Measurements from ENCODE around the gene ZSWIM6.
"Not testable (repeated sequence)": the region's sequence is repeated elsewhere in the genome, so short reads cannot be mapped to it uniquely, and the experiment has no call there.

The ZSWIM6 gene

DNA sequence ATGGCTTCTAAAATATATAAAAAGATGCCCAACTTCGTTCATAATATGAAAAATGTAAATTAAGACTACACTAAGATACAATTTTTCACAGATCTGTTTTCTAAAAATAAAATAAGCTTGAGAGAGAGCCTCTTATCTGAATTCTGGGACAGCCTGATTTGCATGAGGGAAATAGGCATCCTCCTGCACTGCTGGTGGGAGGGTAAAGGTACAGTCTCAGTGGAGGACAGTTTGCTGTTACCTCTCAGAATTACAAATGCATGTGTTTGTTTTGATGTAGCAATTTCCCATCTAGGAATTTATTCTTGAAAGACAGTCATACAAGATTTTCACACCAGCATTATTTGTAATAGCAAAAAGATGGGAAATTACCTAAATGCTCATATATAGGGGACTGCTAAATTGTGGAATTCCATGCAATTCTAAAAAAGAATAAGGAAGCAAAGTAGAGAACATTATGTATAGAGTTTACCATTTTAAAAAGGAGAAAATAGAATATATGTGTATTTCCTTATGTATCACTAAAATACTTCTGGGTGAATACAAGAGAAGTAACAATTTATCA is 75.7 kb downstream of the ZSWIM6 start:
- DNase-seq = no peak

DNA sequence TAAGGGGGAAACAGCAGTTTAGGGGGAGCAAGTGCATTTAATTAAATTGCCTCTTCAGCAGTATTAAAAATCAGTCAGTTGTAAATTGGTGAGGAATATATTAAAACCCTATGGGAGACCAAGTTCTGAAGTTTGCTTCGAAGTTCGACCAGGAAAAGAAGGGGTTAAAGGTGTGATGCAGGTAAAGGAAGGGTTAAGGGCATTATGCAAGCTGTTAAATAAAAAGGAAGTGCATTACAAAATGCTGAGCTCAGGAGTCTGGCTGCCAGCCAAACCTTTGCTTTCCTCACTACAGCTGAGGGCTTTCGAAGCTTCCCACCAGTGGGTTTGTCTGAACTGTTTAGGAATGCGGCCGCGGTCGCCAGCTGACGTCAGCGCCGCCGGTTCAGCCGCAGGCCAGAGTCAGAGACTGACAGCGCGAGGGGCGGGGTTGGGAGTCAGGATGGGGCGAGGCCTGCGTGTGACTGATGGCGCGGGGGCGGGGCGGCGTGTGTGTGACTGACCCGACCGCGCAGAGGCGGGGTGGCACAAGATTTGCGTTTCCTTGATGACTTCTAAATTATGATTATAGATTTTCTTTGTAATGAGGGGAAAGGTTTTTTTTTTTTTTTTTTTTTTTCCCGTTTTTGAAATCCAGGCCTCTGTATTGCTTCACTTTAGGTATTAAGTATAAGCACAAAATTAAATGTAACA is 76.6 kb downstream of the ZSWIM6 start:
- peak; percentile 76 for DNase-seq

- DNase-seq = no peak
These were observed 77.5 kb downstream of the ZSWIM6 start for GRCh38 chr5:61409568-61409967.

GRCh38 chr5:61410811-61411210 is 78.8 kb downstream of the ZSWIM6 start:
- DNase-seq = no peak

GRCh38 chr5:61412361-61412760 is 80.3 kb downstream of the ZSWIM6 start:
- no peak for DNase-seq

GRCh38 chr5:61413205-61413604 is 81.1 kb downstream of the ZSWIM6 start:
- not testable (repeated sequence) for DNase-seq

DNA sequence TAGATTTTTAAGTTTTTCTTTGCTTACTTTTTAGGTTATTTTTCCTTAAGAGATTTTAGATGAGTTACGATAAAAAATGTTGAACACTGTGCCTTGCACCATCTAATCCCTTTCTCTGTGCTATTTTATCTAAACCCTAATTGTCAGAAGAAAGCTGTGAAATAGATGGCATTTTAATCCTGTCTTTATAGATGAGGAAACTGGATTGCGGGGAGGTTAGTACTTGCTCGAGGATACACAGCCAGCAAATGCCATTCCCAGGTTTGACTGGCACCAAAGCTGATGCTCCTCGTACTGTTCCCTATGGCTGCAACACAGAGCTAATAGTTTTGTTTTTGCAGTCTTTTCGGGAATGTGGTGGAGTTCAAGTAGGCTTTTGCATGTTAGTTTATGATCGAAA is 82.7 kb downstream of the ZSWIM6 start:
- no peak for DNase-seq

- DNase-seq = no peak
These were observed 84.0 kb downstream of the ZSWIM6 start for GRCh38 chr5:61416010-61416409.

- no peak for DNase-seq
These were observed 84.4 kb downstream of the ZSWIM6 start for GRCh38 chr5:61416420-61416819.

- no peak for DNase-seq
These were observed 85.3 kb downstream of the ZSWIM6 start for GRCh38 chr5:61417340-61417739.

- DNase-seq = no peak
These were observed 85.8 kb downstream of the ZSWIM6 start for GRCh38 chr5:61417851-61418250.

DNA sequence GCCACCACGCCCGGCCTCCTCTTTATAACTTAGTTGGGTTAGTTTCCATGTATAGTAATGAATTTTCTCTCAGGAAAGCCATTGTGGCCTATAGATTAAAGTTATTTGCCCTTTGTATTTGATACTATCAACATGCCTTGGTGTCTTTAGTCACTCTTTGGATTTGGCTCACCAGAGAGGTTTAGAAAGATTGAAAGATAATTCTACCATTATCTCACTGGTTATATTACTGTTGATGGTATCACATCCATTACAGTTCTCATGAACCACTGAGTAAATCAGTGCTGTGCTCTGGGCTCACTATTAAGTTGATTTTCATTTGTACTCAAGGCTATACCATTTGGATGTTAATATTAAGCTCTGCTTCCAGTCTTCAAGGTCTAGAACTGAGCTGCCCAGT is 87.0 kb downstream of the ZSWIM6 start:
- no peak for DNase-seq

DNA sequence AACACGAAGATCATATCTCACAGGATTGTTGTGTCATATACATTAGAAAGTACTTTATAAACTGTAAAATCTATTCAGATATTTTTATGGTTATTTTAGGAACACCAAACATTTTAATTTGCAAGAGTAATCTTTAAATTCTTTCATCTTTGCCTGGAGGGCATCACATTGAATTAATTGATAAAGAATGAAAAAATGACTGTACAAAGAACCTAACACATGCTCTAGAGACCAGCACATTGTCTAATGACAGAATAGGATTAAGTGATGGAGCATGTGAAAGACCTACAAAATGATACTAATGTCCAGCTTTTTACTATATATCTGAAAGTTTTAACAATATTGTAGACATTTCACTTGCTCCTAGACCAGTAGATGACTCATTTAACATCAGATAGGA is 88.0 kb downstream of the ZSWIM6 start:
- no peak for DNase-seq

DNA sequence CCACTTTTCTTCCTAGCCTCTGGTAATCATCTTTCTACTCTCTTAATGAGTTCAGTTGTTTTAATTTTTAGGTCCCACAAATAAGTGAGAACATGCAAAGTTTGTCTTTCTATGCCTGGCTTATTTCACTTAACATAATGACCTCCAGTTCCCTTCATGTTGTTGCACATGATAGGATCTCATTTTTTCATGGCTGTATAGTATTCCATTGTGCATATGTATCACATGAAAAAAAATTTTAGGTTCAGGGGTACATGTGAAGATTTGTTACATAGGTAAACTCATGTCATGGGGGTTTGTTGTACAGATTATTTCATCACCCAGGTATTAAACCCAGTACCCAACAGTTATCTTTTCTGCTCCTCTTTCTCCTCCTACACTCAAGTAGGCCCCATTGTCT is 89.2 kb downstream of the ZSWIM6 start:
- not testable (repeated sequence) for DNase-seq

GRCh38 chr5:61423487-61424145 is 91.6 kb downstream of the ZSWIM6 start:
- no peak for DNase-seq

DNA sequence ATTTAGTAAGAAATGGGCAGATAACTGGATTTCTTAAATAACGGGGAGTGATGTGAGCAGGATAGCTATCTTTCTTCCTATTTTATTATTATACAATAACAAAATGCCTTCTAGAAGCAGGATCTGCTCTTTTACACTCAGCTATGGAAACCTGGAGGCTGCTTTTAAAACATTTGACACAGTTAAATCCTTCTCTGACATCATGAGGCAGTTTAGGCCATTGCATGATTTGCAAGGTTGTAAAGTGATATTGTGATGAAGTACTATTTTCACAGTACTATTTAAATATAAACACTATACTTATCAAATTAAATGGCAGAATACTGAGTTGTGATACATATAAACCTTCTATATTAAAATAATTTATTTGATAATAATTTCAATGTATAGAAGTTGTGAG is 93.9 kb downstream of the ZSWIM6 start:
- no peak for DNase-seq

DNA sequence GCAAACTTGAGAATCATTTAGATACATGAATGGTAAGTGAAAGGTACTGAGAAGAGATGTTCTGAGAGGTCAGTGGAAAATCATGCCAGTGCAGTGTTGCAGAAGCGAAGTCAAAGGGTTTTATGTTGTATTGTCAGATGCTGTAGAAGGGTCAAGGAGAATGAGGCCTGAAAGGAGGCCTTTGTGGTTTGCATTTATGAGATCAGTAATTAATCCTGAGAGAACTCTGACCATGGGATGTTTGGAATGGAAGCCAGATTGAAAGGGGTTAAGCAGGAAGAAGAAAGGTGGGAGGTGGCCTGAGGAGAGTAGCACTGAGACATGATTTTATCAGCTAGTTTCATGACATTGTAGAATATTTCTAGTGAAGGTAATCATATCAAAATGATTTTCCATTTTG is 97.8 kb downstream of the ZSWIM6 start:
- no peak for DNase-seq

GRCh38 chr5:61431923-61432620 is 100.0 kb downstream of the ZSWIM6 start:
- no peak for DNase-seq

DNA sequence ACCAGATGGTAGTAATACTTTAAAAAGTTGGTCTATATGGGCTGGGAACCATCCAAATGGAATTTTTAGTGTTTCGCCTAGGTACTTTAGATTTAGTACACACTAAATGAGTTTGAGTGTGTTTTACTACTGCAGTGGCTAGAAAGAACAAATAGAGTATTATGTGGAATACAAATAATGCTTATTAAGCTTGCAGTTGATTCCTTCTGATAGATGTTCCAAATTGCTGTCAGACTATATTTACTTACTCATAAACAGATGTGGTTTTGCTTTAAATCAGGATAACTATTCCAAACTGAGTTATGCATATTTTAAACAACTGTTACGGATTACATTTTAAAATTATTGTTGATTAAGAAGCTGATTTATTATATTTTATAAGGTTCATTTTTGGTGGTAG is 103.3 kb downstream of the ZSWIM6 start:
- DNase-seq = no peak

GRCh38 chr5:61438298-61438970 is 106.4 kb downstream of the ZSWIM6 start:
- no peak for DNase-seq

GRCh38 chr5:61440086-61440485 is 108.0 kb downstream of the ZSWIM6 start:
- no peak for DNase-seq

GRCh38 chr5:61440596-61440995 is 108.5 kb downstream of the ZSWIM6 start:
- DNase-seq = no peak

DNA sequence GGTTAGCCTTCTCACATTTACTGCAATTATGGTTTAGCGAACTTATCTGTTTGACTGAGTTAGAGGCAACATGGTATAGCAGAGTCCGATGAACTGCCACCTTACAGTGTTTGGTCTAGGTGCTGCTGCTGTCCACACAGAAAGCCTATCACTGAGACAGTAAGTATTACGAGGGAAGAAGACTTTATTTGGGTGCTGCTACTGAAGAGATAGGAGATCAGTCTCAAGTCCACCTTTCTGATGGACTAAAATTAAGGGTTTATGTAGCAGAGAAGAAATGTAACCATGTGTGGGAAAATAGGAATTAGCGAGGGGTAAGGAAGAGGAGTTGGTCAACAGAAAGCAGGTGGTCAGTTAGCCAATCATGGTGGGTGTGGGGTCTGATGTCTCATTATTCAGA is 109.7 kb downstream of the ZSWIM6 start:
- no peak for DNase-seq
